GM18519 (cell line): Measurements from ENCODE around the gene MTG1.
"Not testable (repeated sequence)": the region's sequence is repeated elsewhere in the genome, so short reads cannot be mapped to it uniquely, and the experiment has no call there.

Experiments
- ATAC-seq: cut with Tn5 transposase; IDR thresholded peaks from one replicate; pipeline ENCODE4 v1.9.1; 2021; ENCODE audit warnings: mild to moderate bottlenecking, moderate library complexity; ENCODE audit not compliant: unreplicated experiment, low FRiP score

The MTG1 gene

GRCh38 chr10:133460208-133460769 lies 66.3 kb downstream of the MTG1 start:
- ATAC-seq = no peak

GRCh38 chr10:133461027-133461426 lies 67.1 kb downstream of the MTG1 start:
- no peak for ATAC-seq

GRCh38 chr10:133461841-133462240 lies 67.9 kb downstream of the MTG1 start:
- ATAC-seq = no peak

- ATAC-seq = no peak
Observed at GRCh38 chr10:133462512-133463305, 68.8 kb downstream of the MTG1 start.

- no peak for ATAC-seq
Observed at GRCh38 chr10:133464582-133465031, 70.7 kb downstream of the MTG1 start.

- no peak for ATAC-seq
Observed at GRCh38 chr10:133465191-133465949, 71.4 kb downstream of the MTG1 start.

GRCh38 chr10:133465950-133466474 lies 72.1 kb downstream of the MTG1 start:
- no peak for ATAC-seq

GRCh38 chr10:133466683-133467275 lies 72.8 kb downstream of the MTG1 start:
- ATAC-seq = no peak

- no peak for ATAC-seq
Observed at GRCh38 chr10:133467286-133467911, 73.4 kb downstream of the MTG1 start.

GRCh38 chr10:133469205-133469604 lies 75.2 kb downstream of the MTG1 start:
- not testable (repeated sequence) for ATAC-seq

GRCh38 chr10:133471300-133472109 lies 77.5 kb downstream of the MTG1 start:
- ATAC-seq = no peak
